Measurements from ENCODE around the gene SLC39A7. TPM values are rescaled to one million over a fixed set of nuclear protein-coding genes. Genes with fewer than 3 reads are reported as not detected.

SLC39A7 gene
- total and polyA plus RNA-seq, 4 donors, result 8.9 to 112 (median 71.1) TPM

- Histone ChIP-seq H3K9ac (ENCODE audit: low read depth in 1 of 2, low read length in 2 of 2) (peak overlapping the region; percentile 40 to 79), H3K36me3 (ENCODE audit: control insufficient read depth in 4 of 4, insufficient read depth in 3 of 4, low read depth in 1 of 4, low read length in 3 of 4) (peaks cover 0 to 6% (median 1%) of the 10 kb centered on the region in 4 donors), H3K4me1 (ENCODE audit: control insufficient read depth in 4 of 4, insufficient read depth in 4 of 4, low read length in 3 of 4) (peaks cover 2 to 29% (median 23%) of the 10 kb centered on the region in 4 donors), H3K27me3 (ENCODE audit: control insufficient read depth in 4 of 4, insufficient read depth in 4 of 4, low read length in 3 of 4) (no peaks in the 10 kb centered on the region), H3K9me3 (ENCODE audit: control insufficient read depth in 4 of 4, low read length in 3 of 4) (no peaks in the 10 kb centered on the region), H3K27ac (ENCODE audit: low read depth in 1 of 2, low read length in 2 of 2) (peak overlapping the region; percentile 88 to 92), H3K4me3 (ENCODE audit: low read depth in 1 of 3, low read length in 3 of 3) (peak overlapping the region; percentile 55 to 76 (median 67))
- TF ChIP-seq ZBTB33 (IDR thresholded peaks at IDR 0.05), result no peak
- peak; percentile 1 for TF ChIP-seq TAF1 (conservative IDR thresholded peaks at IDR 0.05)
- TF ChIP-seq GABPA (IDR thresholded peaks at IDR 0.05 in 1 of 2, conservative IDR thresholded peaks at IDR 0.05 in 1 of 2), result no peak
- no peak for TF ChIP-seq CTCF (IDR thresholded peaks at IDR 0.05; ENCODE audit: low read depth, low read length, missing input control)
- 20% methylated on average over 15 of the region's 15 CpGs for WGBS
- DNase-seq (ENCODE audit: low spot score), result no peak
These were observed 49.3 kb downstream of the SLC39A7 start for GRCh38 chr6:33249732-33250630.

GRCh38 chr6:33250731-33251130 lies 50.1 kb downstream of the SLC39A7 start:
- no peak for DNase-seq (ENCODE audit: low spot score)
- H3K4me3 ChIP-seq (ENCODE audit: low read depth in 1 of 3, low read length in 3 of 3), result no peak overlapping the region
- H3K4me1 ChIP-seq (ENCODE audit: control insufficient read depth in 4 of 4, insufficient read depth in 4 of 4, low read length in 3 of 4), result peaks cover 2 to 29% (median 23%) of the 10 kb centered on the region in 4 donors
- 94% methylated on average over 13 of the region's 13 CpGs for WGBS
- H3K27me3 ChIP-seq (ENCODE audit: control insufficient read depth in 4 of 4, insufficient read depth in 4 of 4, low read length in 3 of 4), result no peaks in the 10 kb centered on the region
- no peak overlapping the region for H3K27ac ChIP-seq (ENCODE audit: low read depth in 1 of 2, low read length in 2 of 2)
- peaks cover 0 to 6% (median 3%) of the 10 kb centered on the region in 4 donors for H3K36me3 ChIP-seq (ENCODE audit: control insufficient read depth in 4 of 4, insufficient read depth in 3 of 4, low read depth in 1 of 4, low read length in 3 of 4)
- no peaks in the 10 kb centered on the region for H3K9me3 ChIP-seq (ENCODE audit: control insufficient read depth in 4 of 4, low read length in 3 of 4)
- H3K9ac ChIP-seq (ENCODE audit: low read depth in 1 of 2, low read length in 2 of 2), result no peak overlapping the region
- TF ChIP-seq HNF4A (conservative IDR thresholded peaks at IDR 0.05), result no peak
- TF ChIP-seq JUND (IDR thresholded peaks at IDR 0.05), result no peak
- no peak for TF ChIP-seq GABPA (IDR thresholded peaks at IDR 0.05 in 1 of 2, conservative IDR thresholded peaks at IDR 0.05 in 1 of 2)
- TF ChIP-seq ZBTB33 (IDR thresholded peaks at IDR 0.05), result no peak
- no peak for TF ChIP-seq SP1 (IDR thresholded peaks at IDR 0.05)
- no peak for TF ChIP-seq NR2F2 (IDR thresholded peaks at IDR 0.05)
- TF ChIP-seq FOXA2 (IDR thresholded peaks at IDR 0.05), result no peak
- no peak for TF ChIP-seq RAD21 (IDR thresholded peaks at IDR 0.05)
- TF ChIP-seq EGR1 (IDR thresholded peaks at IDR 0.05; ENCODE audit: low read depth in 2 of 2), result no peak
- TF ChIP-seq ATF3 (IDR thresholded peaks at IDR 0.05), result no peak
- no peak for TF ChIP-seq REST (IDR thresholded peaks at IDR 0.05)
- no peak for TF ChIP-seq YY1 (IDR thresholded peaks at IDR 0.05)

All from liver (tissue), 9 donors.